ENCODE data around the gene CERS6.

DNA sequence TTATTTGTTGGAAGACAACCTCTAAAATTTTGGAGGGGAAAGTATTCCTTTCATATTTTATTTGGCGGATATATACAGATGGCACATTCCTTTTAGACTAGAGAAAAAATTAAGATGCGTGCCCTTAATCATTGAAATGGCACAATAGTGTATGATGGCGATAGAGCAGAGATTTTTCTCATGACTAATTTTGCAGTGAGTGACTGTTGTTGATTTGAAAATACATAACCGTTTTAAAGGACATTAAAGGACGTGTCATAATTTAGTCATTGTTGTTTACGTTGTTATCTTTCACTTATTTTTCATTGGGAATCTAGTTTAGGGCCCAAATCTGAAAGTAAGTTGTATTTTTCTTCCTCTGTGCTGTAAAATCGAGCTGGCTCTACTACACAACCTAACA is 61.7 kb downstream of the CERS6 start:
- TF ChIP-seq CTCF (IDR thresholded peaks at IDR 0.05), result no peak
- TF ChIP-seq POLR2A (IDR thresholded peaks at IDR 0.05), result no peak

Data from body of pancreas (tissue), 4 donors.